K562 (cell line): Measurements from ENCODE around the gene OARD1. TPM values are rescaled to one million over a fixed set of nuclear protein-coding genes. Genes with fewer than 3 reads are reported as not detected.

ENCODE experiments used
- ATAC-seq: fragments of 200-7000 bp; cut with Tn5 transposase; 3 replicates; pipeline ENCODE4 v1.9.1; 2020; ENCODE audit warnings: moderate library complexity
- BruUV-seq: library from RNA; stranded (reverse); fragments of 400-500 nt; replicated peaks from 2 replicates; lab custom pipeline; 2021; lab: Mats Ljungman, UMichigan
- CTCF ChIA-PET: fragments of 300-600 bp; formaldehyde crosslinking; extraction: SDS; loops from one replicate; lab custom pipeline; 2021; ENCODE audit warnings: low intra/inter-chr PET ratio; lab: Yijun Ruan, JAX
- POLR2A ChIA-PET: fragments of 300-600, 350-650 bp; sonication (Branson Sonifier 250); formaldehyde crosslinking; extraction: SDS; loops from one replicate; lab custom pipeline; 2021; ENCODE audit warnings: antibody characterized with exemption, inconsistent platforms; lab: Yijun Ruan, JAX
- DNase-seq, 4 experiments: peaks; one replicate each; pipeline versions ENCODE4 v3.0.0 to v3.0.0-alpha.2; 2011 to 2018; ENCODE audit warnings: low spot score in 3 of 4, mixed read lengths in 3 of 4; ENCODE audit errors: extremely low read depth in 1 of 4
- FAIRE-seq: peaks from 2 replicates; lab custom pipeline; 2011; peaks lifted over from hg19 to GRCh38; lab: Jason Lieb, UNC
- H2AFZ ChIP-seq: 2 replicates; pipeline ENCODE4 v1.6.0; 2011; ENCODE audit warnings: low read depth, low read length, control low read depth, inconsistent platforms
- H3K27ac ChIP-seq: fragments of 200-600 bp; 3 replicates; pipeline ENCODE4 v1.8.0; 2011; ENCODE audit warnings: low read depth, mild to moderate bottlenecking, control low read depth, inconsistent platforms, low read length, moderate library complexity, mixed read lengths; ENCODE audit errors: extremely low read depth
- H3K27me3 ChIP-seq, 2 experiments: fragments of 300-600 bp in 1 of 2; 2 replicates in 1 of 2; 3 replicates in 1 of 2; pipeline versions ENCODE4 v1.6.0 to v1.8.0; 2011; ENCODE audit warnings: inconsistent platforms in 2 of 2, low read length in 2 of 2, mild to moderate bottlenecking in 1 of 2, mixed read lengths in 1 of 2, moderate library complexity in 1 of 2; ENCODE audit not compliant: control insufficient read depth in 2 of 2, insufficient read depth in 2 of 2
- H3K36me3 ChIP-seq: fragments of 300-600 bp; 3 replicates; pipeline ENCODE4 v1.8.0; 2011; ENCODE audit warnings: mild to moderate bottlenecking, low read length, inconsistent platforms; ENCODE audit not compliant: control insufficient read depth, insufficient read depth
- H3K4me1 ChIP-seq, 2 experiments: fragments of 200-600 bp in 1 of 2; replicated peaks in 1 of 2; 2 replicates in 1 of 2; 3 replicates in 1 of 2; pipeline versions ENCODE4 v1.5.1 to v1.8.0; 2011; ENCODE audit warnings: inconsistent platforms in 2 of 2, low read length in 2 of 2, mild to moderate bottlenecking in 1 of 2, mixed read lengths in 1 of 2, moderate library complexity in 1 of 2; ENCODE audit not compliant: control insufficient read depth in 2 of 2, insufficient read depth in 2 of 2
- H3K4me2 ChIP-seq: 2 replicates; pipeline ENCODE4 v1.6.1; 2011; ENCODE audit warnings: low read length, control low read depth, inconsistent platforms, mixed read lengths; ENCODE audit not compliant: insufficient read depth
- H3K4me3 ChIP-seq: fragments of 200-600 bp; sonication (generic), shearing (Covaris generic); 2 replicates; pipeline ENCODE4 v1.5.1; 2016; ENCODE audit warnings: control low read depth, inconsistent platforms
- H3K79me2 ChIP-seq: fragments of 200-600 bp; 3 replicates; pipeline ENCODE4 v1.8.0; 2011; ENCODE audit warnings: low read length, inconsistent platforms; ENCODE audit not compliant: control insufficient read depth, insufficient read depth
- H3K9ac ChIP-seq, 2 experiments: 2 replicates each; pipeline versions ENCODE4 v1.6.0 to v1.6.1; 2011; ENCODE audit warnings: low read depth in 2 of 2, low read length in 2 of 2, control low read depth in 1 of 2, inconsistent platforms in 1 of 2, mild to moderate bottlenecking in 1 of 2, mixed read lengths in 1 of 2; ENCODE audit not compliant: insufficient read depth in 1 of 2
- H3K9me1 ChIP-seq: one replicate; pipeline ENCODE4 v1.6.0; 2011; ENCODE audit warnings: inconsistent platforms, mild to moderate bottlenecking, low read length, moderate library complexity; ENCODE audit not compliant: control insufficient read depth, insufficient read depth
- H3K9me3 ChIP-seq: replicated peaks from 2 replicates; pipeline ENCODE4 v1.5.1; 2011; ENCODE audit warnings: low read depth, low read length, inconsistent platforms; ENCODE audit not compliant: control insufficient read depth, insufficient read depth
- H4K20me1 ChIP-seq: replicated peaks from 2 replicates; pipeline ENCODE4 v1.6.1; 2011; ENCODE audit warnings: low read length, inconsistent platforms, mixed read lengths; ENCODE audit not compliant: control insufficient read depth, insufficient read depth
- ARID3A ChIP-seq: IDR thresholded peaks from 2 replicates; pipeline ENCODE4 v1.6.1; 2012; ENCODE audit warnings: low read depth, low read length, improper control_type of control experiment, borderline replicate concordance
- MEIS2 ChIP-seq: fragments of 450-650 bp; IDR thresholded peaks from 2 replicates; pipeline ENCODE4 v1.6.1; 2014; ENCODE audit warnings: mild to moderate bottlenecking; ENCODE audit not compliant: partially characterized antibody
- NCOR1 ChIP-seq: fragments of 450-650 bp; IDR thresholded peaks from 2 replicates; pipeline ENCODE4 v1.6.1; 2016; ENCODE audit warnings: mild to moderate bottlenecking, moderate library complexity
- SREBF1 ChIP-seq: fragments of 150-350 bp; IDR thresholded peaks from 2 replicates; pipeline ENCODE4 v1.6.1; 2014; ENCODE audit warnings: antibody characterized with exemption, low read depth, low read length, borderline replicate concordance
- ZFP91 ChIP-seq: sonication (generic); formaldehyde crosslinking; IDR thresholded peaks from 2 replicates; pipeline ENCODE4 v1.8.0; 2022; ENCODE audit warnings: mild to moderate bottlenecking, missing genetic modification reagents
- ZFPM2 ChIP-seq: fragments of 250-450 bp; sonication (Bioruptor Pico); IDR thresholded peaks from 2 replicates; pipeline ENCODE4 v1.5.1; 2022; ENCODE audit warnings: mild to moderate bottlenecking
- WGBS: fragments of 100-300 bp; shearing (Covaris generic); methylation state at CpG from one replicate; pipeline ENCODE4 v1.1.6; 2016; ENCODE audit warnings: low coverage, mixed read lengths; ENCODE audit not compliant: insufficient coverage; ENCODE audit errors: missing lambda C conversion rate; 5-methylcytosine and 5-hydroxymethylcytosine counted together
- in situ Hi-C: fragments of 300-500 bp; cut with MboI; formaldehyde crosslinking; loops from 4 replicates; pipeline ENCODE4 v1.15.0; 2018; ENCODE audit warnings: inconsistent platforms, mixed read lengths
- intact Hi-C: fragments of 100-400 bp; cut with micrococcal nuclease; formaldehyde crosslinking; loops from 2 replicates; pipeline ENCODE4 v1.14.2; 2022
- polyA plus RNA-seq, 8 experiments: library from polyadenylated mRNA; depleted of rRNA in 4 of 8; stranded (reverse) in 5 of 8; unstranded in 3 of 8; fragments of >200 nt; fragmentation: Nextera tagmentation in 2 of 8; fragmentation: Illumina TruSeq in 1 of 8; extraction: Ambion mirVana in 2 of 8; extraction: Trizol in 1 of 8; gene quantifications; 2 replicates each; pipeline versions ENCODE4 v1.2.1 to v1.2.3, GENCODE V29; 2011 to 2014; ENCODE audit warnings: inconsistent platforms in 1 of 8, missing spikeins in 1 of 8
- total RNA-seq, 7 experiments: library from RNA; depleted of rRNA in 6 of 7; stranded (reverse); fragments of >200 nt in 6 of 7; fragmentation: Illumina TruSeq in 2 of 7; extraction: Trizol in 2 of 7; gene quantifications; 2 replicates each; pipeline versions ENCODE4 v1.2.1 to v1.2.3, GENCODE V29; 2011 to 2021; ENCODE audit warnings: low replicate concordance in 1 of 7

Gene OARD1
- total and polyA plus RNA-seq, 9 of the 15 experiments (the other 6 are each of a cell fraction or from before 2014, with no cell fraction given), result 43.4 to 88.3 (median 61.1) TPM

GRCh38 chr6:41047306-41047705, 24.9 kb downstream of the OARD1 start:
- Histone ChIP-seq H3K4me2 (no peak overlapping the region), H3K27ac (no peak overlapping the region), H2AFZ (no peak overlapping the region), H3K36me3 (no peaks in the 10 kb centered on the region), H3K27me3 (no peaks in the 10 kb centered on the region), H3K9me3 (no peaks in the 10 kb centered on the region), H3K9ac (no peak overlapping the region), H3K79me2 (no peaks in the 10 kb centered on the region), H3K9me1 (no peaks in the 10 kb centered on the region), H3K4me3 (no peak overlapping the region), H3K4me1 (peaks cover 0 to 12% of the 10 kb centered on the region in 2 experiments; a peak in 4 of 5 replicates), H4K20me1 (peaks cover 4% of the 10 kb centered on the region; the same call in 1 of the 2 replicates)
- intact Hi-C loops (no loop called here), in situ Hi-C loops (loop anchor here (25.0 kb wide), 1 partner anchor 1685 kb away; no protein-coding TSS in a partner anchor)
- CTCF ChIA-PET, result no interaction called here
- ATAC-seq (no peak), FAIRE-seq (no peak), DNase-seq (no peak)
- TF ChIP-seq ARID3A, result no peak
- TF ChIP-seq NCOR1, result no peak
- no peak for TF ChIP-seq MEIS2
- no peak for TF ChIP-seq ZFP91 (CRISPR knock-in tag)
- TF ChIP-seq SREBF1, result no peak
- TF ChIP-seq ZFPM2 (CRISPR knock-in tag), result no peak
- POLR2A ChIA-PET, result no interaction called here
- WGBS, result 45% methylated on average over 2 of the region's 2 CpGs
- no TSS peak for BruUV-seq
